Ureter (tissue), 1 donor: ENCODE data around the gene SLC1A2. TPM values are rescaled to one million over a fixed set of nuclear protein-coding genes. Genes with fewer than 3 reads are reported as not detected.

Source experiments
- DNase-seq: peaks from one replicate; pipeline ENCODE4 v3.0.0-alpha.2; 2020; ENCODE audit warnings: low spot score
- total RNA-seq: library from RNA; stranded (reverse); gene quantifications from one replicate; pipeline ENCODE4 v1.2.4, GENCODE V29; 2023
- donor health status: DM: yes; HTN: yes; CAD: no.

The SLC1A2 gene
- total RNA-seq, 1 donor from 2014 or later = 2.4 TPM

GRCh38 chr11:35413598-35413997 is 5.8 kb downstream of the SLC1A2 start:
- DNase-seq = no peak

GRCh38 chr11:35412285-35412684 is 7.1 kb downstream of the SLC1A2 start:
- DNase-seq = no peak

GRCh38 chr11:35407041-35407440 is 12.3 kb downstream of the SLC1A2 start:
- DNase-seq = no peak

- no peak for DNase-seq
Measured at GRCh38 chr11:35404388-35404775, 15.0 kb downstream of the SLC1A2 start.

GRCh38 chr11:35403765-35404387 is 15.5 kb downstream of the SLC1A2 start:
- DNase-seq = no peak

- no peak for DNase-seq
Measured at GRCh38 chr11:35402751-35403660, 16.4 kb downstream of the SLC1A2 start.

GRCh38 chr11:35398881-35399280 is 20.5 kb downstream of the SLC1A2 start:
- DNase-seq = no peak

- no peak for DNase-seq
Measured at GRCh38 chr11:35394941-35395340, 24.4 kb downstream of the SLC1A2 start.

- DNase-seq = no peak
Measured at GRCh38 chr11:35393098-35393497, 26.3 kb downstream of the SLC1A2 start.

GRCh38 chr11:35391922-35392688 is 27.3 kb downstream of the SLC1A2 start:
- peak; percentile 84 for DNase-seq

- no peak for DNase-seq
Measured at GRCh38 chr11:35390737-35391682, 28.3 kb downstream of the SLC1A2 start.

- DNase-seq = no peak
Measured at GRCh38 chr11:35389897-35390465, 29.4 kb downstream of the SLC1A2 start.

- no peak for DNase-seq
Measured at GRCh38 chr11:35389112-35389511, 30.2 kb downstream of the SLC1A2 start.

GRCh38 chr11:35388061-35388460 is 31.3 kb downstream of the SLC1A2 start:
- DNase-seq = no peak

- no peak for DNase-seq
Measured at GRCh38 chr11:35387111-35387982, 32.0 kb downstream of the SLC1A2 start.

- DNase-seq = no peak
Measured at GRCh38 chr11:35383953-35384352, 35.4 kb downstream of the SLC1A2 start.

- no peak for DNase-seq
Measured at GRCh38 chr11:35381709-35382322, 37.5 kb downstream of the SLC1A2 start.

GRCh38 chr11:35380603-35381002 is 38.8 kb downstream of the SLC1A2 start:
- no peak for DNase-seq

- DNase-seq = no peak
Measured at GRCh38 chr11:35377262-35377661, 42.1 kb downstream of the SLC1A2 start.
